ENCODE data around the gene BCL2.
"Not testable (repeated sequence)": the region's sequence is repeated elsewhere in the genome, so short reads cannot be mapped to it uniquely, and the experiment has no call there.

Gene BCL2

DNA sequence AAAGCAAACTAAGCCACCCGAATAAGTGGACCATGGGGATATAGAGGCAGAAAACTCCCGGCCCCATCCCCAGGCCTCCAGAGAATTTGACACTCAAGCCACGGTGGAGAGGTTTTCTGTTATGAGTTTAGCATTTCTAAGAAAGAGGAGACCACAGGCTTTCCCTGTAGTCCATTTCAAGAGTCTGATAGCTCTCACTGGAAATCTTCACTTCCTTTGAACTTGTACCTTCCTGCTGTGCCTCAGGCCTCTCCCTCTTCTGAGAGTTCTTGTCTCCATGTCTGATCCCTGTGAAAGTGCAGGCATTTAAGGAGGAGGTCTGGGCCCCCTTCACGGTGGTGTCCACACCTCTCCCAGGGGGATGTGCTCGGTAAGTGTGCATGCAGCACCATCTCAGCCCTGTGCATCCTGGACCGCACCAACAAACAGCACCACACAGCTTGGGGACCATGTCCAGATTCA, 113.7 kb downstream of the BCL2 start:
- TF ChIP-seq, protein P1, sequence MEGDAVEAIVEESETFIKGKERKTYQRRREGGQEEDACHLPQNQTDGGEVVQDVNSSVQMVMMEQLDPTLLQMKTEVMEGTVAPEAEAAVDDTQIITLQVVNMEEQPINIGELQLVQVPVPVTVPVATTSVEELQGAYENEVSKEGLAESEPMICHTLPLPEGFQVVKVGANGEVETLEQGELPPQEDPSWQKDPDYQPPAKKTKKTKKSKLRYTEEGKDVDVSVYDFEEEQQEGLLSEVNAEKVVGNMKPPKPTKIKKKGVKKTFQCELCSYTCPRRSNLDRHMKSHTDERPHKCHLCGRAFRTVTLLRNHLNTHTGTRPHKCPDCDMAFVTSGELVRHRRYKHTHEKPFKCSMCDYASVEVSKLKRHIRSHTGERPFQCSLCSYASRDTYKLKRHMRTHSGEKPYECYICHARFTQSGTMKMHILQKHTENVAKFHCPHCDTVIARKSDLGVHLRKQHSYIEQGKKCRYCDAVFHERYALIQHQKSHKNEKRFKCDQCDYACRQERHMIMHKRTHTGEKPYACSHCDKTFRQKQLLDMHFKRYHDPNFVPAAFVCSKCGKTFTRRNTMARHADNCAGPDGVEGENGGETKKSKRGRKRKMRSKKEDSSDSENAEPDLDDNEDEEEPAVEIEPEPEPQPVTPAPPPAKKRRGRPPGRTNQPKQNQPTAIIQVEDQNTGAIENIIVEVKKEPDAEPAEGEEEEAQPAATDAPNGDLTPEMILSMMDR (IDR thresholded peaks at IDR 0.05), result no peak
- no peaks in the 10 kb centered on the region for H3K36me3 Mint-ChIP-seq (ENCODE audit: low read depth)
- H3K27me3 Mint-ChIP-seq (ENCODE audit: low read depth, poor library complexity), result peaks cover 11% of the 10 kb centered on the region
- H3K9me3 Mint-ChIP-seq, result no peaks in the 10 kb centered on the region
- peaks cover 62% of the 10 kb centered on the region for H3K4me1 Mint-ChIP-seq
- DNase-seq, result no peak
- H3K4me3 Mint-ChIP-seq, result no peak overlapping the region
- H3K27ac Mint-ChIP-seq, result no peak overlapping the region

DNA sequence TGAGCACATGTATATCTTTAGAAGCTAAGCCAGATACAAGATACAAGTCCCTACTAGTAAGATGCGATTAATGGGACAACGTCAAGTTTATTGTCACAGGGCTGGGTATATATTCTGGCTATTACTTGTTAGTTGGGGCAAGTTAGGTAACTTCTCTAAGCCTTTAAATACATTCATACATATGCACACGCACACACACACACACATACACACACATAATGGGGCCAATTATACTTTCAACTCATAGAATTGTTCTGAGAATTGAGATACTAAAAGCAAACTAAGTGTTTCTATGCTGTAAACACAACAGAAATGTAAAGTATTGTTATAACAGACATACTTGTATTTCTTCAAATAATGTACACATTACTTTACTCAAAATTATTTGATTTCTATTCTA, 116.1 kb downstream of the BCL2 start:
- Mint-ChIP-seq H3K36me3 (ENCODE audit: low read depth) (no peaks in the 10 kb centered on the region), H3K27ac (no peak overlapping the region), H3K4me1 (peaks cover 47% of the 10 kb centered on the region), H3K4me3 (no peak overlapping the region), H3K27me3 (ENCODE audit: low read depth, poor library complexity) (peaks cover 4% of the 10 kb centered on the region), H3K9me3 (no peaks in the 10 kb centered on the region)
- no peak for DNase-seq
- TF ChIP-seq, protein P1 (IDR thresholded peaks at IDR 0.05), result no peak

DNA sequence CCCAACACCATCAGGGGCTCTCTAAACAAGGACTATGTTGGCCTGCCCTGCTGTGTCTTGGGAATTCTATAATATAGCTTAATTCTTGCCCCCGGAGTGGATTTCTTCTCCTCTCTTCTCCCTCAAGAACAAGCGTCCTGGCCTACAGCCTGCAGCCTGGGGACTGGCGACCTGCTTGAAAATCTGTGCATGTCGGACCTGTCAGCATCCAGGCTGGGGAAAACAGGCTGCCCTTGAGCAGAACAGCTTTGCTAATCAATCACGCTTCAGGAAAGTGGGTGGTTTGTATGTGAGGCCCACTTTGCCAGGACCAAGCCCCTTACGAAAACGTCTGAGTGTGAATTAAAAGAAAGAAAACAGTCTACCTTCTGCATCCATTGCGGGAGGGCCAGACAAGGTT, 116.7 kb downstream of the BCL2 start:
- no peak for DNase-seq
- no peaks in the 10 kb centered on the region for H3K9me3 Mint-ChIP-seq
- TF ChIP-seq, protein P1 (IDR thresholded peaks at IDR 0.05), result no peak
- peaks cover 41% of the 10 kb centered on the region for H3K4me1 Mint-ChIP-seq
- no peaks in the 10 kb centered on the region for H3K36me3 Mint-ChIP-seq (ENCODE audit: low read depth)
- H3K27ac Mint-ChIP-seq, result peak overlapping the region; percentile 10
- H3K27me3 Mint-ChIP-seq (ENCODE audit: low read depth, poor library complexity), result peaks cover 4% of the 10 kb centered on the region
- no peak overlapping the region for H3K4me3 Mint-ChIP-seq

DNA sequence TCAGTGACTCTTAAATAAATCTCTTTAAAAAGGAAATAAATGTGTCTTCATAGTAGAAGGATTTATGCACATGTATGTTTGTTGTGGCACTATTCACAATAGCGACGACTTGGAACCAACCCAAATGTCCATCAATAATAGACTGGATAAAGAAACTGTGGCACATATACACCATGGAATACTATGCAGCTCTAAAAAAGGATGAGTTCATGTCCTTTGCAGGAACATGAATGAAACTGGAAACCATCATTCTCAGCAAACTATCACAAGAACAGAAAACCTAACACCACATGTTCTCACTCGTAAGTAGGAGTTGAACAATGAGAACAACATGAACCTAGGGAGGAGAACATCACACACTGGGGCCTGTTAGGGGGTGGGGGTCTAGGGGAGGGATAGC, 118.1 kb downstream of the BCL2 start:
- not testable (repeated sequence) for H3K36me3 Mint-ChIP-seq (ENCODE audit: low read depth); DNase-seq; H3K27me3 Mint-ChIP-seq (ENCODE audit: low read depth, poor library complexity); H3K4me3 Mint-ChIP-seq; H3K9me3 Mint-ChIP-seq; H3K27ac Mint-ChIP-seq
- peaks cover 30% of the 10 kb centered on the region for H3K4me1 Mint-ChIP-seq

DNA sequence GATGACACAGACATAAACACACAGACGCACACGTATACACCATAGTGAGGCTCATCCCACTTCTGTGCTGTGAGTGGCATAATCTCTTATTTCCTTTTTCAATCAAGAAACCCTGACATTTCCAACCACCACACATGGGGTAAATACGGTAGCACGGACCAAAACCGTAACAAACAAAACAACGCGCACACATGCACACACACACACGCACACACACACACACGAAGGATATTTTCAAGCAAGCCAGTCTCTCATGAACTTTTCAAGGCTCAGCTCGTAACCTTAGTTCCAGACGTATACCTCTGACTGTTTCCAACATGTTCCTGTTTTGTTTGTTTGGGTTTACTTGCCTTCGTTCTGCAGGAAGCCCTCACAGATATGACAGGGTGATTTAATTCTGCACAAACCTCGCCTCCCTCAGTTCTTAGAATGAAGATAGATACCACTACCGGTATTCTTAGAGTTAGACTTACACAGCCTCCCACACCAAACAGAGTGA, 119.8 kb downstream of the BCL2 start:
- Mint-ChIP-seq H3K9me3 (no peaks in the 10 kb centered on the region), H3K36me3 (ENCODE audit: low read depth) (no peaks in the 10 kb centered on the region), H3K4me3 (no peak overlapping the region), H3K4me1 (peaks cover 23% of the 10 kb centered on the region), H3K27ac (no peak overlapping the region), H3K27me3 (ENCODE audit: low read depth, poor library complexity) (no peaks in the 10 kb centered on the region)
- TF ChIP-seq, protein P1 (IDR thresholded peaks at IDR 0.05), result no peak
- DNase-seq, result no peak

DNA sequence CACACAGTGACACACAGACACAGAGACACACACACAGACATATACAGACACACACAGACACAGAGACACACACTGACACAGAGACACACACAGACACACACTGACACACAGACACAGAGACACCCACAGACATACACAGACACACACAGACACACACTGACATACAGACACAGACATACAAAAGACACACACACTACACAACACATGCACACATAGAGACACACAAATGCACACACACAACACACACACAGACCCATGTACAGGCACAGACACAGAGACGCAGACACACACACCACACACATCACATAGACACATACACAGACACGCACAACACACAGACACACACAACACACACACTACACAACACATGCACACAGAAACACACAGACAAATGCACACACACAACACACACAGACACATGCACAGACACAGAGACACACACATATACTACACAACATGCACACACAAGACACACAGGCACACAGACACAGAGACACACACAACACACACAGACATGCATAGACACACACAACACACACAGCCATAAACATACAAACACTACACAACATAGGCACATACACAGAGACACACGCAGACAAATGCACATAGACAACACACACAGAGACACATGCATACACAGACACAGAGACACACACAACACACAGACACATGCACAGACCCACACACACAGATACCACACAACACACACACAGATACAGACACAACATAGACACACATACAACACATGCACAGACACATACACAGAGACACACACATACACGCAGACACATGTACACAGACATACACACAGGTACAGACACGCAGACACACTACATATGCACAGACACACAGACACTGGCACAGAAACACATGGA, 120.5 kb downstream of the BCL2 start:
- H3K27ac Mint-ChIP-seq, result no peak overlapping the region
- no peaks in the 10 kb centered on the region for H3K36me3 Mint-ChIP-seq (ENCODE audit: low read depth)
- H3K4me1 Mint-ChIP-seq, result peaks cover 20% of the 10 kb centered on the region
- H3K4me3 Mint-ChIP-seq, result no peak overlapping the region
- no peaks in the 10 kb centered on the region for H3K27me3 Mint-ChIP-seq (ENCODE audit: low read depth, poor library complexity)
- H3K9me3 Mint-ChIP-seq, result no peaks in the 10 kb centered on the region
- no peak for DNase-seq
- TF ChIP-seq, protein P1 (IDR thresholded peaks at IDR 0.05), result no peak

Data from nephron progenitor cell (in vitro differentiated cells).